Measurements from ENCODE around the gene MAS1L.
A peak's percentile ranks its signal among the peaks of the same experiment; 100 is the strongest.

MAS1L gene

DNA sequence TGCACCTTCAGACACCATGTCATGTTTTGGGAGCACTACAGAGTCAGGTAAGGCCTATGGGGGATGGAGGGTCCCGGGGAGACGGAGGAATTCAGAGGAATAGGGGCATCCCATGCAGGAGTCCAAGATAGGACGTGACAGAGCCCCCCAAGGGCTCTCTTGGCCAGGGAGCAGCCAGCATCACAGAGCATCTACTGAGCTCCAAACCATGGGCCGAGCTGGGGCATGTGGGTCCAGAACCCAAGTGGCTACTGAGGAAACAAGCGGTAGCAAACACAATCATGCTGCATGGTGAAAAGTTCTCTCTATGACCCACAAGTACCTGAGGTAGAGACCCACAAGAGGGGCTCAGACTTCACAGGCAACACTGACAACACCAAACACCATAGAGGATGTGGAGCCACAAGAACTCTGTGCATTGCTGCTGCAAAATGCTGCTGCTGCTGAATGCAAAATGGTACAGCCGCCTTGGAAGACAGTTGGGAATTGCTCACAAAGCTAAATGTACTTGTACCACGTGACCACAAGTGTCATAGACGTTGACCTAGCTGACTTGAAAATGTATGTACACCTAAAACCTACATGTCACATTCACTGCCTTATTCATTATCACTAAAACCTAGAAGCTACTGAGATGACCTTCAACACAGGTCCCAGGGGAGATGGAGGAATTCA lies 33.4 kb upstream of the MAS1L start:
- CTCF ChIA-PET = no interaction called here
- Mint-ChIP-seq H3K4me1 (peaks cover 6% of the 10 kb centered on the region), H3K9me3 (no peaks in the 10 kb centered on the region), H3K36me3 (no peaks in the 10 kb centered on the region), H3K27me3 (peaks cover 30% of the 10 kb centered on the region), H3K4me3 (no peak overlapping the region), H3K27ac (no peak overlapping the region)
- DNase-seq = no peak

DNA sequence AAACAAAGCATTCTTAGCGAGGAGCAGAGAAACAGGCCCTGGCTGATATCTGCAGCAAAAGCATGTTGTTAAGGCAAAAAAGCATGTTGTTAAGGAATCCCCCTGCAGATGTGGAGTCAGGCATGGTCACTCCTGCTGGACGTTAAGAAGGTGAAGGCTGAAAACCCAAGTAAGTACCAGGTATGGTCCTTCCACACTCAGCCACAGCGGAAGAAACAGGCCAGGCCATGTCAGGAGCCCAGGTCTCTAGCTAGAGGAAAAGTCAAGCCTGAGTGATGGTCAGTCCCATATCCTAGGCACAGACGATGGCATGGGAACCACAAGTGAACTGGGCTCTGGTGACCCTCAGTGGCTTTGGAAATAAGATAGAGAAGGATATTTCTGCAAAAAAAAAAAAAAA lies 32.5 kb upstream of the MAS1L start:
- no peak for DNase-seq
- Mint-ChIP-seq H3K27ac (no peak overlapping the region), H3K4me1 (peaks cover 13% of the 10 kb centered on the region), H3K9me3 (no peaks in the 10 kb centered on the region), H3K36me3 (no peaks in the 10 kb centered on the region), H3K4me3 (no peak overlapping the region), H3K27me3 (peaks cover 21% of the 10 kb centered on the region)
- CTCF ChIA-PET = no interaction called here

DNA sequence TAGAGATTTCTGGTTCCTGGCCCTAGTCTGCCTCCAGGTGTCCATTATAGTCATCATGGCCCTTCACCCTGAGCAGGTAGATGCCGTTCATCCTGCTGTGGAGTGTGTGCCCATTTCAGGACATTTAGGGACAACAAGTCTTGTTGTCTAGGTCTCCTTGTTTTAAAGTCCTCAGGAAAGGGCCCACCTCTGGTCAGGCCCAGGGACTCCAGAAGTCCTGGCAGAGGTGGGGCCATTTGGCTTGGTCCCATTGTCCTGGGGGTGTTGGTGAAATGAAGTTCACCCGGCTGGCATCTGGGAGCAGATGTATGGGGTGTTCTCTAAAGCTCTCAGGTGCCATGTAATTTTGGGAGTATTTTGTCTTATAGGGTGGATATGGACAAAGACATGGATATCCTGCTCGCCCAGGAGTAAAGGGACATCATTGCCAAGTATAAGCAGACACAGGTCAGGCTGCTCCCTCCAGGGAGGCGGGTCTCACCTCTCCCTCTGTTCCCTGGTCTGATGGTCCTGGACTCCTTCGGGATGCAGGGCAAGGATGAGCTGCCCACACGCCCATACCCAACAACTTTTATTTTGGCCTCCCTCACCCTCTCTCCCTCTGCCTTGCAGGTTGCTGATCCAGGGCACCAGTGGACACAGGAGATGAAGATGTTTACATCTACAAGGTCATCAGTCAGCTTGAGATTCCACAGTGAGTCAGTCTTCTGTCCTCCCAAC lies 31.7 kb upstream of the MAS1L start:
- Mint-ChIP-seq H3K4me1 (peaks cover 16% of the 10 kb centered on the region), H3K27me3 (peaks cover 16% of the 10 kb centered on the region), H3K36me3 (no peaks in the 10 kb centered on the region), H3K27ac (no peak overlapping the region), H3K9me3 (no peaks in the 10 kb centered on the region), H3K4me3 (no peak overlapping the region)
- CTCF ChIA-PET = no interaction called here
- no peak for DNase-seq

DNA sequence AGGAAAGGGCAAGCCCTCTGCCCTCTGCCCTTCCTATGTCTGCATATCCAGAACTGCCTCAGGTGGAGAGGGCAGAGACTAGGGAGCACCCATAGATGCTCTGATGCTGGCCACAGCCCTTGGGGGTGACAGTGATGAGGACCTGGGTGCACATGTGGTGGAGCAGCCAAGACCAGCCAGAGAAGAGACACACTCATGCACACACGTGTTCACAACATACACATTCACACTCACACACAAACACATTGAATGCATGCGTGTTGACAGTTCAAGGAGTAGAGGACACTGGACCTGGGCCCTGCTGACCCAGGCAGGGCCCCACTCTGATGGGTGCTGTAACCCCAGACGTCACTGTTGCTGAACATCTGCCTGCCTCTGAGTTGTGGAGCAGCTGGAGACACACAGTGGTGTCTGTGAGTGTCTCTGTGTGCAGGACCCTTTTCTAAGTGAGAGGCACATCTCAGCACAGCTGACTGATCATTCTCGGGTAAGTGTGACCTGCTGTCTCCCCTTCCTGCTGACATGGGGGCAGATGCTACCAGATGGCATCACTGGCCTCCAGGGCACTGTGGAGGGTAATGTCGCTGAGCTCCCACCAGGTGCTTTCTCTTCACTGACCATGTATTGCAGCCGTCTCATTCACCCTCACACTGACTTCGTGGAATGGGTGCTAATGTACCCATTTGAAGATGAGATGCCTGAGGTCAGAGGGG lies 30.1 kb upstream of the MAS1L start:
- Mint-ChIP-seq H3K4me1 (peaks cover 16% of the 10 kb centered on the region), H3K36me3 (no peaks in the 10 kb centered on the region), H3K27ac (no peak overlapping the region), H3K4me3 (no peak overlapping the region), H3K27me3 (peaks cover 12% of the 10 kb centered on the region), H3K9me3 (no peaks in the 10 kb centered on the region)
- CTCF ChIA-PET = no interaction called here
- DNase-seq = no peak

DNA sequence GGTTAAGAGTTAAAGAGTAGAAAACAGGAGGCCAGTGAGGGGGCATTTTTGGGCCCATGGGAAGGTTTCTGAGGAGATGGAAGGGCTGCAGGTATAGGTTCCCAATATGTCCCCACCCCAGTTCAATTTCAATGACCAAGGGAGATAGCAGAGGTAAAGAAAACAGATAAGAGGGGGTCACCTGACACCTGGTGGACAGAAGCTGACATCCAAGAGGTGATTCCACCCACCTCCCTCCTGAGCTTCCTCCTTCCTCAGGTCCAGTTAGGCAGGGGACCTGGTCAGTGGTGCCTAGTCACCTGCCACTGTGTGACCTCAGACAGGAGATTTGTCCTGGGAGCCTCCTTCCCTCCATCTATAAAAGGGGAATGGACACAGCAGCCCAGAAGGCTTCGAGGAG lies 29.5 kb upstream of the MAS1L start:
- Mint-ChIP-seq H3K27ac (no peak overlapping the region), H3K9me3 (no peaks in the 10 kb centered on the region), H3K27me3 (peaks cover 12% of the 10 kb centered on the region), H3K4me3 (no peak overlapping the region), H3K36me3 (no peaks in the 10 kb centered on the region), H3K4me1 (peaks cover 16% of the 10 kb centered on the region)
- no peak for DNase-seq
- CTCF ChIA-PET = no interaction called here

DNA sequence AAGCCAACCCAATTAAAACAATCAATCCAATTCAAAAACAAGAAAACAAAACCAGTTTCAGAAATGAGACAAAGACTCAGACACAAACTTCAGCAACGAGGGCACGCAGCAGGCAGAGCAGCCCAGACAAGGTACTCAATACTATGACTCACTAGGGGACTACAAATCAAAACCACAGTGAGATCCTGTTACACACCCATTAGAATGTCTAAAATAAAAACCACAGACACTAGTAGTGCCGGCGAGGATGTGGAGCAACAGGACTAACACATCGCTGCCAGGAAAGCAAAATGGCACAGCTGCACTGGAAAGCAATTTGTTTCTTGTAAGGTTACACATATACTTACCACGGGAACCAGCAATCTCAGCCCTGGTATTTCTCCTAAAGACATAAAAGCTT lies 28.4 kb upstream of the MAS1L start:
- H3K36me3 Mint-ChIP-seq = no peaks in the 10 kb centered on the region
- no peak overlapping the region for H3K4me3 Mint-ChIP-seq
- peak; percentile 45 for DNase-seq
- no peak overlapping the region for H3K27ac Mint-ChIP-seq
- H3K27me3 Mint-ChIP-seq = peaks cover 12% of the 10 kb centered on the region
- CTCF ChIA-PET = no interaction called here
- no peaks in the 10 kb centered on the region for H3K9me3 Mint-ChIP-seq
- peaks cover 16% of the 10 kb centered on the region for H3K4me1 Mint-ChIP-seq

DNA sequence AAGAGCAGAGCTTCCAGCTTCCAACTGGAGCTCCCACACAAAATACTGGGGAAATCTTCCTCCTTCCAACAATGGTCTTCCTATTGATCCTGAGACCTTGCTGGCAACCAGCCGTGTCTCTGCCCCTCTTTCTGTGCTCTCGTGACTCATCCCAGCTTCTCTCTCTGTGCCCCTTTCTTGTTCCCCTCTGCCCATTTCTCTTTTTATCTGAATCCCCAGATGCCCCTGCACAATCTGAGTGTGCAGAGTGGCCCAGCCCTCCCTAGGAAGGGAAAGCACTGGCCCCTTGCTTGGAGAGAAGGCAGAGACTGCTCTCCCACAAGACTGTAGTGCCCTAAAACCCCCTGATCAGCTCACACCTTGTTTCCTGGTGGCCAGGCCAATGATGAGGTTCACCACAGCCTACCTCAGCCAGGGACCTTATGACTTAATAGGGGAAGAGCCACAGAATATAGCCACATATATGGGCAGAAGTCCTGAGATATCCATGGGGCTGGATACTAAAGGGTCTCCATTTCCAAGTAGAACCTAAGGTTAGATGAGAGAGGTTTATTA lies 23.1 kb upstream of the MAS1L start:
- DNase-seq = no peak
- Mint-ChIP-seq H3K36me3 (no peaks in the 10 kb centered on the region), H3K9me3 (no peaks in the 10 kb centered on the region), H3K27me3 (peaks cover 14% of the 10 kb centered on the region), H3K4me3 (no peak overlapping the region), H3K27ac (no peak overlapping the region), H3K4me1 (peaks cover 7% of the 10 kb centered on the region)
- CTCF ChIA-PET = no interaction called here

DNA sequence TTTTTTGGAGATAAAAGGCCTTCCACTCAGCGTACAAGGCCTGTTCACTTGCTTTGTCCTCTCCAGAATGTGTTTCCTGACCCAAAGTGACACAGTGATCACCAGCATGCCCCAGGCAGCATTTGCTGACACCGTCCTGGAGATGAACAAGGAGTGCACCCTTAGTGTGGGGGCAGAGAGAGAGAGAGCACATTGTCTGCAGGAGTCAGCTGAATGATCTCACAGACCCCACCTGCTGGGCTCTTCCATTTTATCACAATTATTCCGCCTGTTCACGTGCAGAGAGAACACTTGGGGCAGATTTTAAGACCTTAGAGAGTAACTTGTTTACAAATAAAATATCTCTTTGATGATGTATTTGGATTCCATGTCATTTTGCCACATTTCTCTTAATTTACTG lies 22.4 kb upstream of the MAS1L start:
- H3K4me1 Mint-ChIP-seq = peaks cover 3% of the 10 kb centered on the region
- H3K27ac Mint-ChIP-seq = no peak overlapping the region
- H3K36me3 Mint-ChIP-seq = no peaks in the 10 kb centered on the region
- no peaks in the 10 kb centered on the region for H3K9me3 Mint-ChIP-seq
- H3K4me3 Mint-ChIP-seq = no peak overlapping the region
- H3K27me3 Mint-ChIP-seq = peaks cover 15% of the 10 kb centered on the region
- no peak for DNase-seq
- CTCF ChIA-PET = no interaction called here

DNA sequence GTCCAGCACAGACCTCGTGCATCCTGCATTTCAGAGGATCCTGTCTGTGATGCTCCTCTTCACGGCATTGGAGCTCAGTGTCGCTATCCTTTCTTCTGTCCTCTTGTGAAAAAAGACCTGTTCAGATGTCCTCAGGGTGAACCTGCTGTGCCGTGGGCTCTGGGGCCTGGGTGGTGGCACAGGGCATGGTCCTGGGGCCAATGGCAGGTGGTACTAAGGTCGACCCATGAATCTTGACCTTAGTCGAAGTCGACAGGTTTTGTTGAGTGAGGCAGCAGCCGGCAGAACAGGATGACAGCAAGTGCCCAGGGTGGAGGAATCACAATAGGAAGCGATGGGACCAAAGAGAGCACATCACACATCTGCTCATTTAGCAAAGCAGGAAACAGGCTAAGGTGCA lies 22.0 kb upstream of the MAS1L start:
- Mint-ChIP-seq H3K4me3 (no peak overlapping the region), H3K9me3 (no peaks in the 10 kb centered on the region), H3K27ac (no peak overlapping the region), H3K27me3 (peaks cover 15% of the 10 kb centered on the region), H3K36me3 (no peaks in the 10 kb centered on the region), H3K4me1 (no peaks in the 10 kb centered on the region)
- no peak for DNase-seq
- CTCF ChIA-PET = no interaction called here

DNA sequence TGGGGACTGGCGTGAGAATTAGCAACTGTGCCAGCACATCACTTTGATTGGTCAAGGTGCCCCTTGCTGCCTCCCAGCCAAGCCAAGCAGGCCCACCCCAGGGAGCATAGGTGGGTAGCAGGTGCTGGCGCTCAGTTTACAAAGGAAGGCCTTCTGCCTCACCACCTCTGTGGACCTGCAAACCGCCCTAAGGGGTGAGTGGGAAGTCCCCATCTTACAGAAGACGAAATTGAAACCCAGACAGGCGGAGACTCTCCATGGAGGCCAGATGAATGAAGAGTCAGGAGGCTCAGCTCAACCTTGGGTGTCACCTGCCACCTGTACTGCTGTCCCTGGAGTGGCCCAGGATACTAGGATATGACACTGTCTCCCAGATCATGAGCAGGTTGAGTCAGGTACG lies 21.5 kb upstream of the MAS1L start:
- no peak overlapping the region for H3K27ac Mint-ChIP-seq
- CTCF ChIA-PET = no interaction called here
- no peaks in the 10 kb centered on the region for H3K9me3 Mint-ChIP-seq
- H3K4me3 Mint-ChIP-seq = no peak overlapping the region
- H3K4me1 Mint-ChIP-seq = no peaks in the 10 kb centered on the region
- H3K27me3 Mint-ChIP-seq = peaks cover 12% of the 10 kb centered on the region
- DNase-seq = no peak
- H3K36me3 Mint-ChIP-seq = no peaks in the 10 kb centered on the region

DNA sequence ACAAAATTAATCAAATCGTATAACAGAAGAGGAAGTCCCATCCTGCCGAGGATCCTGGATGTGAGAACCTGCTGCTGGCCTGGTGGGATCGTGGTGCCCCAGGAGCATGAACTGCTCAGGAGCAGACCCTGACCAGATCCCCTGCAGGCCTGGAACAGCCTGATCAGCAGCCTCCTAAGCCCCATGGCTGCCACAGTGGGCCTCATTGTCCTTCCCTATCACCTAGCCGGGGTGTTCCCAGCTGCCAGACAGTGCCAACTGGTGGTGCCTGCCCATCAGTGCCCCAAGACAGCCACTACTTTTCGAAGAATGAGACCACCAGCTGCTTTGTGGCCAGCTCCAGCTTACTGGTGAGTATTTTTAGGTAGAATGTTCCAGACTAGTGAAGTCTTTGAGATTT lies 19.6 kb upstream of the MAS1L start:
- no peak overlapping the region for H3K4me3 Mint-ChIP-seq
- no peaks in the 10 kb centered on the region for H3K9me3 Mint-ChIP-seq
- no peaks in the 10 kb centered on the region for H3K36me3 Mint-ChIP-seq
- no peak overlapping the region for H3K27ac Mint-ChIP-seq
- DNase-seq = no peak
- CTCF ChIA-PET = interaction anchor here (0.6 kb wide), 1 partner anchor 17 kb away, joined by 3 read pairs; no protein-coding TSS in a partner anchor
- no peaks in the 10 kb centered on the region for H3K4me1 Mint-ChIP-seq
- peaks cover 20% of the 10 kb centered on the region for H3K27me3 Mint-ChIP-seq

DNA sequence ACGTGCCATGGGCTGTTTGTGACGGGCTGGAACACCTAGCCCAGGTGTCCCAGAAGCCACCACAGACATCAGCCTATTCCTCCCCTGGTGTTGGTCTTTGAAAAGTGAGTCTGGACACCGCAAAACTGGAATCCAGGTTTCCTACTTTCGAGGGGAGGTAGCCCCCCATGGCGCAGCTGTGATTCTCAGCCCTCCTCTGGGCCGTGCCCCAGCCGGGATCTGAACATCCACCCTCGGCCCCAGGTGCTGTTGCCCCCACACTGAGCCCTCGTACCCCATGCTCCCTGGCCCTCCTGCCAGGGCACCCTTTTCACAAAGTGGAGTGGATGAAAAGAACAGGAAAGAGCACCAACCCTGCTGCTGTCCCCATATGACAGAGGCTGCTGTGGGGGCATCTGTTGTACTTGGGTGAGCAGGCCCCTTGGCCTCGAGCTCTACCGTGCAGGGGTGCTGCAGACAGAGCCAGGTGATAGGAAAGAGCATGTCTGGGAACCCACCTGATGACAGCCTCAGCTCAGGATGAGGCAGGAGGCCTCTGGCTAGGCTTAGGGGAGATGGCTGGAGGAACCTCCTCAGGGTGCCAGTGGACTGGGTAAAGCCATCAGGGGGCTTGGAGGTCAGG lies 18.8 kb upstream of the MAS1L start:
- no peaks in the 10 kb centered on the region for H3K4me1 Mint-ChIP-seq
- DNase-seq = no peak
- no peak overlapping the region for H3K27ac Mint-ChIP-seq
- peaks cover 25% of the 10 kb centered on the region for H3K27me3 Mint-ChIP-seq
- H3K4me3 Mint-ChIP-seq = no peak overlapping the region
- H3K9me3 Mint-ChIP-seq = no peaks in the 10 kb centered on the region
- CTCF ChIA-PET = no interaction called here
- no peaks in the 10 kb centered on the region for H3K36me3 Mint-ChIP-seq

DNA sequence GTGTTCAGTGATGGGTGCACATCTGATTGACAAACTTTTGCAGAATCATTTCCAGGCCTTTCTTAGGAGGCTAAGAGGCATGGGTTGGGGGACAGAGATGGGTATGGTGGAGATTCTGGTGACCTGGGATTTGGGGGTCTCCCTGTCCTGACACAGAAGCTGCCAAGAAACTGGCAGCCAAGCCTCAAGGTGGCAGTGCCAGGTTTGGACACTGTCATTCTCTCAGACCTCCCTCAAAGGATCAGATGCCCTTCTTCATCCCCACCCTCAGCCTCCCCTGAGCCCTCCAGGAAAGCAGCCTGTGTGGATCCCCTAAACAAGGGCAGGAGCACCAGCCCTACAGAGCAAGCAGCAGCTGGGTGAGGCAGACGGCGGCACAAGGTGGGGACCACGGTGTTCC lies 18.1 kb upstream of the MAS1L start:
- Mint-ChIP-seq H3K4me1 (no peaks in the 10 kb centered on the region), H3K4me3 (no peak overlapping the region), H3K27me3 (peaks cover 23% of the 10 kb centered on the region), H3K9me3 (no peaks in the 10 kb centered on the region), H3K36me3 (no peaks in the 10 kb centered on the region), H3K27ac (no peak overlapping the region)
- CTCF ChIA-PET = no interaction called here
- no peak for DNase-seq

DNA sequence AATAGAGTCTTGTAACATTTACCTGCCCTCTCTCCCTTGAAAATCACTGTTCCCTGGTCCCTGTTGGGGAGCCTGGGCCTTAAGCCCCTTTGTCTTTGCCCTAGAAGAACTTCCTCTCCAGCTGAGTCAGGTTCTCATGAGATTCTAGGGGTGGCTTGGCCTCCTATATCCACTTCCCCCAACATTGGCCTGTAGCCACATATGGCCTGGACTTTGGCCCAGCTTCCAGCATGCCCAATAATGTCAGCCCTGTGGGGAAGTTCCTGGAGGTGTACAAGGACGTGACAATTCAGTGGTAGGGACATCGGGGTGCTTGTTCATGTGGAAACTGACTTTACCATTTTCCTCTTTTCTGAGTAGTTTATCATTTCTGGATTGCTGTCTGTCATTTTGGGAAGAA lies 17.2 kb upstream of the MAS1L start:
- CTCF ChIA-PET = no interaction called here
- Mint-ChIP-seq H3K4me1 (no peaks in the 10 kb centered on the region), H3K9me3 (no peaks in the 10 kb centered on the region), H3K4me3 (no peak overlapping the region), H3K27me3 (peaks cover 26% of the 10 kb centered on the region), H3K27ac (no peak overlapping the region), H3K36me3 (no peaks in the 10 kb centered on the region)
- no peak for DNase-seq

All from activated naive CD4-positive, alpha-beta T cell treated with anti-CD3 and anti-CD28 coated beads, Interleukin-2, amount 10 ng/mL, durations not matched to agents 7 days and 5 days (primary cell).